Measurements from ENCODE around the gene RRP1. TPM values are rescaled to one million over a fixed set of nuclear protein-coding genes. Genes with fewer than 3 reads are reported as not detected.

Gene RRP1
- total RNA-seq, 1 experiment from 2014 or later, result 76.7 TPM

GRCh38 chr21:43815991-43816390 is 26.6 kb downstream of the RRP1 start:
- H4K8ac ChIP-seq (replicated peaks; ENCODE audit: insufficient read length, low read depth, low read length), result no peak overlapping the region
- no peak overlapping the region for H2BK15ac ChIP-seq (ENCODE audit: low read depth, low read length)
- no peak overlapping the region for H2BK12ac ChIP-seq (ENCODE audit: insufficient read length, low read depth, low read length)
- H3K79me1 ChIP-seq (ENCODE audit: insufficient read depth, low read depth, low read length, poor library complexity, severe bottlenecking), result no peaks in the 10 kb centered on the region
- H3K4me1 Mint-ChIP-seq, result peaks cover 15 to 28% of the 10 kb centered on the region in 2 experiments
- H3K36me3 Mint-ChIP-seq (ENCODE audit: insufficient read depth in 1 of 3, low read depth in 3 of 3), result peaks cover 7 to 14% (median 14%) of the 10 kb centered on the region in 3 experiments; a peak in 6 of 7 replicates
- H3K56ac ChIP-seq (ENCODE audit: insufficient read length, low read depth, low read length), result no peak overlapping the region
- no peaks in the 10 kb centered on the region for H3K79me2 ChIP-seq (ENCODE audit: insufficient read depth, low read length)
- no peak overlapping the region for H2BK120ac ChIP-seq (ENCODE audit: low read depth, low read length, poor library complexity, severe bottlenecking)
- no peak overlapping the region for H3K18ac ChIP-seq (ENCODE audit: insufficient read length, low read depth, low read length)
- no peak overlapping the region for H3K9ac ChIP-seq (ENCODE audit: extremely low read depth, insufficient read length, low read length)
- peaks cover 1% of the 10 kb centered on the region for H3K27me3 Mint-ChIP-seq (ENCODE audit: low read depth)
- TF ChIP-seq CTCF (conservative IDR thresholded peaks at IDR 0.05), result no peak
- H3K9me3 ChIP-seq (ENCODE audit: control insufficient read depth, low read depth, low read length), result no peaks in the 10 kb centered on the region
- no peak overlapping the region for H3K27ac ChIP-seq (ENCODE audit: insufficient read length, low read depth, low read length)
- H2AFZ ChIP-seq (ENCODE audit: low read length), result no peak overlapping the region
- no peak overlapping the region for H3K23ac ChIP-seq (ENCODE audit: insufficient read length, low read depth, low read length)
- no peak overlapping the region for H3K27ac Mint-ChIP-seq
- H3K4me3 Mint-ChIP-seq, result no peak overlapping the region
- H3K4me1 ChIP-seq (ENCODE audit: insufficient read depth, low read length), result no peaks in the 10 kb centered on the region
- H2BK5ac ChIP-seq (ENCODE audit: insufficient read length, low read length), result no peak overlapping the region
- peaks cover 0 to 8% of the 10 kb centered on the region in 2 experiments; a peak in 4 of 5 replicates for H3K9me3 Mint-ChIP-seq
- H3K4me2 ChIP-seq (ENCODE audit: insufficient read depth, insufficient read length, low read length), result no peak overlapping the region
- no peak overlapping the region for H3T11ph ChIP-seq (ENCODE audit: low read length)
- H4K20me1 ChIP-seq (ENCODE audit: control insufficient read depth, insufficient read depth, insufficient read length), result no peaks in the 10 kb centered on the region
- H4K5ac ChIP-seq (ENCODE audit: insufficient read length, low read depth, low read length), result no peak overlapping the region
- DNase-seq, result no peak
- H2AK5ac ChIP-seq (ENCODE audit: insufficient read length, low read length), result no peak overlapping the region
- H3K14ac ChIP-seq (ENCODE audit: insufficient read depth, low read length), result no peak overlapping the region
- H3K4ac ChIP-seq (ENCODE audit: low read depth, low read length), result no peak overlapping the region
- H4K91ac ChIP-seq (ENCODE audit: insufficient read length, low read depth, low read length), result no peak overlapping the region
- H3K23me2 ChIP-seq (ENCODE audit: insufficient read length, low read depth, low read length, poor library complexity, severe bottlenecking), result no peaks in the 10 kb centered on the region
- no peaks in the 10 kb centered on the region for H3K27me3 ChIP-seq (ENCODE audit: insufficient read depth, low read length)
- no CpG with 5 or more reads among the region's 15 CpGs for WGBS (ENCODE audit: extremely low coverage, insufficient read length, low lambda C conversion rate)
- H2BK20ac ChIP-seq (ENCODE audit: low read depth, low read length, poor library complexity, severe bottlenecking), result no peak overlapping the region

All from H9 (cell line).